Natural killer cell (primary cell): ENCODE results near the gene APBA1. TPM values are rescaled to one million over a fixed set of nuclear protein-coding genes. Genes with fewer than 3 reads are reported as not detected.
"Not testable (repeated sequence)": the region's sequence is repeated elsewhere in the genome, so short reads cannot be mapped to it uniquely, and the experiment has no call there.

Experiments used
- ATAC-seq, 3 donors: fragments of 150-1000 bp in 2 of 3; fragments of 200-7000 bp in 1 of 3; cut with Tn5 transposase; 1 replicate in 1 of 3; 2 replicates in 2 of 3; pipeline ENCODE4 v1.10.0; 2021; ENCODE audit warnings: mild to moderate bottlenecking in 2 of 3, moderate library complexity in 2 of 3
- DNase-seq, 2 donors: peaks; one replicate each; pipeline versions ENCODE4 v3.0.0 to v3.0.0-alpha.2; 2013 to 2021; ENCODE audit warnings: mixed read lengths in 1 of 2
- H3K27ac ChIP-seq: one replicate; pipeline ENCODE4 v1.5.1; 2013; ENCODE audit warnings: mild to moderate bottlenecking, low read length
- H3K27me3 ChIP-seq: one replicate; pipeline ENCODE4 v1.6.1; 2013; ENCODE audit warnings: low read length; ENCODE audit not compliant: control insufficient read depth, insufficient read depth
- H3K36me3 ChIP-seq: one replicate; pipeline ENCODE4 v1.6.1; 2013; ENCODE audit warnings: low read length; ENCODE audit not compliant: control insufficient read depth, insufficient read depth
- H3K4me1 ChIP-seq: one replicate; pipeline ENCODE4 v1.6.1; 2013; ENCODE audit warnings: low read length; ENCODE audit not compliant: control insufficient read depth, insufficient read depth
- H3K4me3 ChIP-seq: one replicate; pipeline ENCODE4 v1.5.1; 2013; ENCODE audit warnings: low read length
- H3K9me3 ChIP-seq: one replicate; pipeline ENCODE4 v1.6.1; 2013; ENCODE audit warnings: low read length; ENCODE audit not compliant: control insufficient read depth, insufficient read depth
- H3K27ac Mint-ChIP-seq, 2 donors: one replicate each; pipeline ENCODE4 v1.8.0; 2022; ENCODE audit warnings: mild to moderate bottlenecking in 2 of 2, mixed read lengths in 2 of 2, moderate library complexity in 1 of 2
- H3K27me3 Mint-ChIP-seq, 2 donors: one replicate each; pipeline ENCODE4 v1.8.0; 2022; ENCODE audit warnings: low read depth in 2 of 2, mixed read lengths in 2 of 2
- H3K36me3 Mint-ChIP-seq: one replicate; pipeline ENCODE4 v1.8.0; 2022; ENCODE audit warnings: mixed read lengths
- H3K4me1 Mint-ChIP-seq, 2 donors: one replicate each; pipeline ENCODE4 v1.8.0; 2022; ENCODE audit warnings: mixed read lengths in 2 of 2
- H3K4me3 Mint-ChIP-seq: one replicate; pipeline ENCODE4 v1.8.0; 2022; ENCODE audit warnings: mild to moderate bottlenecking, moderate library complexity, mixed read lengths
- H3K9me3 Mint-ChIP-seq, 2 donors: one replicate each; pipeline ENCODE4 v1.8.0; 2022; ENCODE audit warnings: mixed read lengths in 2 of 2
- CTCF ChIP-seq: fragments of 200-600 bp; IDR thresholded peaks from one replicate; pipeline ENCODE4 v1.8.0; 2022; ENCODE audit warnings: antibody characterized with exemption
- WGBS: methylation state at CpG from one replicate; pipeline ENCODE4 v1.1.7; 2013; ENCODE audit warnings: missing lambda C conversion rate; ENCODE audit not compliant: insufficient coverage; 5-methylcytosine and 5-hydroxymethylcytosine counted together
- intact Hi-C: fragments of 100-400 bp; cut with micrococcal nuclease; formaldehyde crosslinking; loops from one replicate; pipeline ENCODE4 v1.14.2; 2022
- total RNA-seq, 4 donors: library from RNA; stranded (reverse); fragments of 120-200 nt in 1 of 4; gene quantifications; one replicate each; pipeline versions ENCODE4 v1.2.3 to v1.2.4, GENCODE V29; 2013 to 2022

The APBA1 gene
- total RNA-seq, 3 donors from 2014 or later (not counting 1 experiment from before 2014, with no cell fraction given), result 0.11 to 0.31 (median 0.13) TPM

DNA sequence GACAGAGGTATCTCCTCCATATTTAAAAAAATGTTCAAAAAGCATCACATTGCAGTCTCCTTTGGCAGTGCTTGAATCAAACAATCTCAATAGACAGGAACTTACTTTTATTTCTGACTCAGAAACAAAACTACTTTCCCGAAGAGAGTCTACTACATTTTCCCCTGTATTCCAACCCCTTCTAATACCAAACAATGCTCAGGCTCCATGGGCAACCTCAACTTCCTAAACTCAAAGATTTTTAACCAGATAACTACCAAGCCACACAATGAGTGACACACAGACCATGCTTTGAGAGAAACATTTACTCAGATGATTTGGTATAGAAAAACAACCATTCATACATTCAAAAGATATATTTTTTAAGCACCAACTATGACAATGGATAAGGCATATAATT, 70.5 kb downstream of the APBA1 start:
- Histone ChIP-seq H3K27ac (no peak overlapping the region), H3K4me3 (no peak overlapping the region), H3K4me1 (no peaks in the 10 kb centered on the region), H3K9me3 (no peaks in the 10 kb centered on the region), H3K27me3 (no peaks in the 10 kb centered on the region), H3K36me3 (no peaks in the 10 kb centered on the region)
- Mint-ChIP-seq H3K27ac (no peak overlapping the region), H3K27me3 (peaks cover 11% of the 10 kb centered on the region in 2 donors), H3K36me3 (no peaks in the 10 kb centered on the region), H3K4me3 (no peak overlapping the region), H3K9me3 (peaks cover 5 to 8% of the 10 kb centered on the region in 2 donors), H3K4me1 (no peaks in the 10 kb centered on the region)
- DNase-seq, result no peak
- intact Hi-C loops, result no loop called here
- no peak for TF ChIP-seq CTCF
- 10% methylated on average over 1 of the region's 1 CpG for WGBS
- no peak for ATAC-seq

DNA sequence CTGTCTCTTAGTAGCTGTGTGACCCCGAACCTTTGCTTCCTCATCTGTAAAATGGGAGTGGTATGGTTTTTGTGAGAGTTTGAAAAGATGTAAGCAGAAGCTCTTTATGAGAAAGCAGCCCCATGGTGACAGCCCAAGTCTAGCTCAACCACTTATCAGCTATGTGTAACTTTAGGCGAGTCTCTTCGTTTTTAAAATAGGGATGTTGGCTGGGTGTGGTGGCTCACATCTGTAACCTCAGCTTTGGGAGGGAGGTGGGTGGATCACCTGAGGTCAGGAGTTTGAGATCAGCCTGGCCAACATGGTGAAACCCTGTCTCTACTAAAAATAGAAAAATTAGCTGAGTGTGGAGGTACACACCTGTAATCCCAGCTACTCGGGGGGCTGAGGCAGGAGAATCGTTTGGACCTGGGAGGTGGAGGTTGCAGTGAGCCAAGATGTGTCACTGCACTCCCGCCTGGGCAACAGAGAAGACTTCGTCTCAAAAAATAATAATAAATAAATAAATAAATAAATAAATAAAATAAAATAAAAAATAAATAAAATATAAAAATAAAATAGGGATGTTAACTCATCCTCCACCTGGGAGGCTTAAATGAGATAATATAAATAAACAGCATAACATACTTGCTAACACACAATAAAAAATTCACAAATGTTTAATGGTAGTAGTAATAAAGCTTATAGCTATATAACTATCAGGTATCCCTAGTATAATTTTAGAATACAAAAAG, 71.7 kb downstream of the APBA1 start:
- H3K9me3 ChIP-seq, result no peaks in the 10 kb centered on the region
- no peak overlapping the region for H3K27ac Mint-ChIP-seq
- H3K9me3 Mint-ChIP-seq, result peaks cover 5 to 8% of the 10 kb centered on the region in 2 donors
- H3K27ac ChIP-seq, result no peak overlapping the region
- no peak overlapping the region for H3K4me3 ChIP-seq
- WGBS, result 83% methylated on average over 5 of the region's 7 CpGs
- peaks cover 11 to 14% of the 10 kb centered on the region in 2 donors for H3K27me3 Mint-ChIP-seq
- no peaks in the 10 kb centered on the region for H3K36me3 ChIP-seq
- no peaks in the 10 kb centered on the region for H3K4me1 ChIP-seq
- ATAC-seq, result no peak
- H3K4me3 Mint-ChIP-seq, result no peak overlapping the region
- no peaks in the 10 kb centered on the region for H3K4me1 Mint-ChIP-seq
- H3K36me3 Mint-ChIP-seq, result no peaks in the 10 kb centered on the region
- no peaks in the 10 kb centered on the region for H3K27me3 ChIP-seq
- no peak for DNase-seq
- intact Hi-C loops, result no loop called here
- no peak for TF ChIP-seq CTCF

- no peak for TF ChIP-seq CTCF
- peaks cover 2 to 6% of the 10 kb centered on the region in 2 donors for H3K9me3 Mint-ChIP-seq
- no peaks in the 10 kb centered on the region for H3K4me1 ChIP-seq
- no peaks in the 10 kb centered on the region for H3K9me3 ChIP-seq
- no peaks in the 10 kb centered on the region for H3K36me3 ChIP-seq
- H3K27ac ChIP-seq, result no peak overlapping the region
- 92% methylated on average over 8 of the region's 8 CpGs for WGBS
- H3K4me1 Mint-ChIP-seq, result no peaks in the 10 kb centered on the region
- no peaks in the 10 kb centered on the region for H3K27me3 ChIP-seq
- H3K36me3 Mint-ChIP-seq, result no peaks in the 10 kb centered on the region
- no peak overlapping the region for H3K4me3 Mint-ChIP-seq
- no peak overlapping the region for H3K4me3 ChIP-seq
- ATAC-seq (no peak), DNase-seq (no peak)
- peaks cover 10 to 11% of the 10 kb centered on the region in 2 donors for H3K27me3 Mint-ChIP-seq
- H3K27ac Mint-ChIP-seq, result no peak overlapping the region
- intact Hi-C loops, result no loop called here
These were observed 72.8 kb downstream of the APBA1 start for GRCh38 chr9:69599232-69599971.

GRCh38 chr9:69596906-69597305, 75.3 kb downstream of the APBA1 start:
- intact Hi-C loops, H3K36me3 ChIP-seq, H3K4me1 Mint-ChIP-seq, H3K4me1 ChIP-seq, H3K9me3 ChIP-seq, H3K4me3 ChIP-seq, H3K27ac ChIP-seq, H3K27ac Mint-ChIP-seq, DNase-seq, H3K9me3 Mint-ChIP-seq, ATAC-seq, H3K4me3 Mint-ChIP-seq, H3K36me3 Mint-ChIP-seq, H3K27me3 ChIP-seq: not testable (repeated sequence)
- 0% methylated on average over 1 of the region's 1 CpG for WGBS
- H3K27me3 Mint-ChIP-seq, result peaks cover 2 to 12% of the 10 kb centered on the region in 2 donors
